ENCODE data around the gene PHC3.
"Not testable (repeated sequence)": the region's sequence is repeated elsewhere in the genome, so short reads cannot be mapped to it uniquely, and the experiment has no call there.

PHC3 gene

GRCh38 chr3:170137986-170138385, 43.5 kb downstream of the PHC3 start:
- Histone ChIP-seq H3K4me3 (ENCODE audit: low read depth in 1 of 2, low read length in 2 of 2) (no peak overlapping the region), H3K27me3 (ENCODE audit: control insufficient read depth in 1 of 2, insufficient read depth in 2 of 2, low read length in 2 of 2) (no peaks in the 10 kb centered on the region), H3K4me1 (ENCODE audit: control insufficient read depth in 1 of 2, insufficient read depth in 2 of 2, low read length in 2 of 2) (no peaks in the 10 kb centered on the region), H3K9ac (ENCODE audit: low read depth in 1 of 2, low read length in 2 of 2) (no peak overlapping the region), H3K27ac (ENCODE audit: low read depth, low read length) (no peak overlapping the region), H3K9me3 (ENCODE audit: control insufficient read depth in 1 of 2, low read length in 2 of 2) (no peaks in the 10 kb centered on the region), H3K36me3 (ENCODE audit: control insufficient read depth in 1 of 2, insufficient read depth in 2 of 2, low read length in 2 of 2) (peaks cover 10 to 18% of the 10 kb centered on the region in 2 donors)

GRCh38 chr3:170132335-170132734, 49.2 kb downstream of the PHC3 start:
- Histone ChIP-seq H3K27me3 (ENCODE audit: control insufficient read depth in 1 of 2, insufficient read depth in 2 of 2, low read length in 2 of 2) (no peaks in the 10 kb centered on the region), H3K4me3 (ENCODE audit: low read depth in 1 of 2, low read length in 2 of 2) (no peak overlapping the region), H3K36me3 (ENCODE audit: control insufficient read depth in 1 of 2, insufficient read depth in 2 of 2, low read length in 2 of 2) (peaks cover 18 to 35% of the 10 kb centered on the region in 2 donors), H3K9me3 (ENCODE audit: control insufficient read depth in 1 of 2, low read length in 2 of 2) (peaks cover 5% of the 10 kb centered on the region in 2 donors), H3K9ac (ENCODE audit: low read depth in 1 of 2, low read length in 2 of 2) (no peak overlapping the region), H3K27ac (ENCODE audit: low read depth, low read length) (no peak overlapping the region), H3K4me1 (ENCODE audit: control insufficient read depth in 1 of 2, insufficient read depth in 2 of 2, low read length in 2 of 2) (peaks cover 6 to 9% of the 10 kb centered on the region in 2 donors)

GRCh38 chr3:170130532-170130931, 51.0 kb downstream of the PHC3 start:
- Histone ChIP-seq H3K36me3 (ENCODE audit: control insufficient read depth in 1 of 2, insufficient read depth in 2 of 2, low read length in 2 of 2) (peaks cover 18 to 32% of the 10 kb centered on the region in 2 donors), H3K27ac (ENCODE audit: low read depth, low read length) (no peak overlapping the region), H3K4me1 (ENCODE audit: control insufficient read depth in 1 of 2, insufficient read depth in 2 of 2, low read length in 2 of 2) (peaks cover 6 to 9% of the 10 kb centered on the region in 2 donors), H3K9ac (ENCODE audit: low read depth in 1 of 2, low read length in 2 of 2) (no peak overlapping the region), H3K27me3 (ENCODE audit: control insufficient read depth in 1 of 2, insufficient read depth in 2 of 2, low read length in 2 of 2) (no peaks in the 10 kb centered on the region), H3K4me3 (ENCODE audit: low read depth in 1 of 2, low read length in 2 of 2) (no peak overlapping the region), H3K9me3 (ENCODE audit: control insufficient read depth in 1 of 2, low read length in 2 of 2) (peaks cover 5% of the 10 kb centered on the region in 2 donors)

- Histone ChIP-seq H3K27me3 (ENCODE audit: control insufficient read depth in 1 of 2, insufficient read depth in 2 of 2, low read length in 2 of 2) (no peaks in the 10 kb centered on the region), H3K36me3 (ENCODE audit: control insufficient read depth in 1 of 2, insufficient read depth in 2 of 2, low read length in 2 of 2) (peaks cover 16 to 26% of the 10 kb centered on the region in 2 donors), H3K4me3 (ENCODE audit: low read depth in 1 of 2, low read length in 2 of 2) (no peak overlapping the region), H3K27ac (ENCODE audit: low read depth, low read length) (no peak overlapping the region), H3K9me3 (ENCODE audit: control insufficient read depth in 1 of 2, low read length in 2 of 2) (peaks cover 5% of the 10 kb centered on the region in 2 donors), H3K9ac (ENCODE audit: low read depth in 1 of 2, low read length in 2 of 2) (no peak overlapping the region), H3K4me1 (ENCODE audit: control insufficient read depth in 1 of 2, insufficient read depth in 2 of 2, low read length in 2 of 2) (peaks cover 6 to 9% of the 10 kb centered on the region in 2 donors)
Measured at GRCh38 chr3:170128977-170129431, 52.5 kb downstream of the PHC3 start.

- Histone ChIP-seq H3K27ac (ENCODE audit: low read depth, low read length) (no peak overlapping the region), H3K4me1 (ENCODE audit: control insufficient read depth in 1 of 2, insufficient read depth in 2 of 2, low read length in 2 of 2) (peaks cover 6 to 9% of the 10 kb centered on the region in 2 donors), H3K9me3 (ENCODE audit: control insufficient read depth in 1 of 2, low read length in 2 of 2) (peaks cover 5% of the 10 kb centered on the region in 2 donors), H3K4me3 (ENCODE audit: low read depth in 1 of 2, low read length in 2 of 2) (no peak overlapping the region), H3K36me3 (ENCODE audit: control insufficient read depth in 1 of 2, insufficient read depth in 2 of 2, low read length in 2 of 2) (peaks cover 12 to 21% of the 10 kb centered on the region in 2 donors), H3K27me3 (ENCODE audit: control insufficient read depth in 1 of 2, insufficient read depth in 2 of 2, low read length in 2 of 2) (no peaks in the 10 kb centered on the region), H3K9ac (ENCODE audit: low read depth in 1 of 2, low read length in 2 of 2) (no peak overlapping the region)
Measured at GRCh38 chr3:170128259-170128976, 53.1 kb downstream of the PHC3 start.

- no peaks in the 10 kb centered on the region for H3K4me1 ChIP-seq (ENCODE audit: control insufficient read depth in 1 of 2, insufficient read depth in 2 of 2, low read length in 2 of 2)
Measured at GRCh38 chr3:170117134-170117533, 64.4 kb downstream of the PHC3 start.

GRCh38 chr3:170114165-170114564, 67.4 kb downstream of the PHC3 start:
- not testable (repeated sequence) for H3K27me3 ChIP-seq (ENCODE audit: control insufficient read depth in 1 of 2, insufficient read depth in 2 of 2, low read length in 2 of 2); H3K27ac ChIP-seq (ENCODE audit: low read depth, low read length); H3K9me3 ChIP-seq (ENCODE audit: control insufficient read depth in 1 of 2, low read length in 2 of 2); H3K9ac ChIP-seq (ENCODE audit: low read depth in 1 of 2, low read length in 2 of 2); H3K4me1 ChIP-seq (ENCODE audit: control insufficient read depth in 1 of 2, insufficient read depth in 2 of 2, low read length in 2 of 2); H3K4me3 ChIP-seq (ENCODE audit: low read depth in 1 of 2, low read length in 2 of 2)
- peaks cover 7 to 48% of the 10 kb centered on the region in 2 donors for H3K36me3 ChIP-seq (ENCODE audit: control insufficient read depth in 1 of 2, insufficient read depth in 2 of 2, low read length in 2 of 2)

More at GRCh38 chr3:170117134-170117533, 64.4 kb downstream of the PHC3 start:
- Histone ChIP-seq H3K4me3 (ENCODE audit: low read depth in 1 of 2, low read length in 2 of 2) (no peak overlapping the region), H3K9ac (ENCODE audit: low read depth in 1 of 2, low read length in 2 of 2) (no peak overlapping the region), H3K36me3 (ENCODE audit: control insufficient read depth in 1 of 2, insufficient read depth in 2 of 2, low read length in 2 of 2) (peaks cover 20 to 60% of the 10 kb centered on the region in 2 donors), H3K27me3 (ENCODE audit: control insufficient read depth in 1 of 2, insufficient read depth in 2 of 2, low read length in 2 of 2) (no peaks in the 10 kb centered on the region), H3K9me3 (ENCODE audit: control insufficient read depth in 1 of 2, low read length in 2 of 2) (no peaks in the 10 kb centered on the region), H3K27ac (ENCODE audit: low read depth, low read length) (no peak overlapping the region)

- Histone ChIP-seq H3K27ac (ENCODE audit: low read depth, low read length) (no peak overlapping the region), H3K9me3 (ENCODE audit: control insufficient read depth in 1 of 2, low read length in 2 of 2) (no peaks in the 10 kb centered on the region), H3K4me1 (ENCODE audit: control insufficient read depth in 1 of 2, insufficient read depth in 2 of 2, low read length in 2 of 2) (no peaks in the 10 kb centered on the region), H3K36me3 (ENCODE audit: control insufficient read depth in 1 of 2, insufficient read depth in 2 of 2, low read length in 2 of 2) (peaks cover 10 to 38% of the 10 kb centered on the region in 2 donors), H3K4me3 (ENCODE audit: low read depth in 1 of 2, low read length in 2 of 2) (no peak overlapping the region), H3K9ac (ENCODE audit: low read depth in 1 of 2, low read length in 2 of 2) (no peak overlapping the region), H3K27me3 (ENCODE audit: control insufficient read depth in 1 of 2, insufficient read depth in 2 of 2, low read length in 2 of 2) (no peaks in the 10 kb centered on the region)
Measured at GRCh38 chr3:170111147-170111771, 70.3 kb downstream of the PHC3 start.

- no peaks in the 10 kb centered on the region for H3K9me3 ChIP-seq (ENCODE audit: control insufficient read depth in 1 of 2, low read length in 2 of 2)
- H3K4me3 ChIP-seq (ENCODE audit: low read depth in 1 of 2, low read length in 2 of 2), result no peak overlapping the region
- no peaks in the 10 kb centered on the region for H3K4me1 ChIP-seq (ENCODE audit: control insufficient read depth in 1 of 2, insufficient read depth in 2 of 2, low read length in 2 of 2)
- no peak overlapping the region for H3K9ac ChIP-seq (ENCODE audit: low read depth in 1 of 2, low read length in 2 of 2)
- peaks cover 3 to 24% of the 10 kb centered on the region in 2 donors for H3K36me3 ChIP-seq (ENCODE audit: control insufficient read depth in 1 of 2, insufficient read depth in 2 of 2, low read length in 2 of 2)
- H3K27me3 ChIP-seq (ENCODE audit: control insufficient read depth in 1 of 2, insufficient read depth in 2 of 2, low read length in 2 of 2), result no peaks in the 10 kb centered on the region
- H3K27ac ChIP-seq (ENCODE audit: low read depth, low read length), result no peak overlapping the region
Measured at GRCh38 chr3:170109579-170110293, 71.8 kb downstream of the PHC3 start.

GRCh38 chr3:170108955-170109354, 72.6 kb downstream of the PHC3 start:
- Histone ChIP-seq H3K9ac (ENCODE audit: low read depth in 1 of 2, low read length in 2 of 2) (no peak overlapping the region), H3K9me3 (ENCODE audit: control insufficient read depth in 1 of 2, low read length in 2 of 2) (no peaks in the 10 kb centered on the region), H3K27me3 (ENCODE audit: control insufficient read depth in 1 of 2, insufficient read depth in 2 of 2, low read length in 2 of 2) (no peaks in the 10 kb centered on the region), H3K27ac (ENCODE audit: low read depth, low read length) (no peak overlapping the region), H3K4me1 (ENCODE audit: control insufficient read depth in 1 of 2, insufficient read depth in 2 of 2, low read length in 2 of 2) (no peaks in the 10 kb centered on the region), H3K36me3 (ENCODE audit: control insufficient read depth in 1 of 2, insufficient read depth in 2 of 2, low read length in 2 of 2) (peaks cover 7 to 22% of the 10 kb centered on the region in 2 donors), H3K4me3 (ENCODE audit: low read depth in 1 of 2, low read length in 2 of 2) (no peak overlapping the region)

All from duodenal mucosa (tissue), 2 donors.